HG03439 (cell line): ENCODE data around the gene ABL1.

Experiments
- ATAC-seq: cut with Tn5 transposase; IDR thresholded peaks from one replicate; pipeline ENCODE4 v1.9.1; 2021; ENCODE audit warnings: mild to moderate bottlenecking, moderate library complexity; ENCODE audit not compliant: unreplicated experiment

ABL1 gene

DNA sequence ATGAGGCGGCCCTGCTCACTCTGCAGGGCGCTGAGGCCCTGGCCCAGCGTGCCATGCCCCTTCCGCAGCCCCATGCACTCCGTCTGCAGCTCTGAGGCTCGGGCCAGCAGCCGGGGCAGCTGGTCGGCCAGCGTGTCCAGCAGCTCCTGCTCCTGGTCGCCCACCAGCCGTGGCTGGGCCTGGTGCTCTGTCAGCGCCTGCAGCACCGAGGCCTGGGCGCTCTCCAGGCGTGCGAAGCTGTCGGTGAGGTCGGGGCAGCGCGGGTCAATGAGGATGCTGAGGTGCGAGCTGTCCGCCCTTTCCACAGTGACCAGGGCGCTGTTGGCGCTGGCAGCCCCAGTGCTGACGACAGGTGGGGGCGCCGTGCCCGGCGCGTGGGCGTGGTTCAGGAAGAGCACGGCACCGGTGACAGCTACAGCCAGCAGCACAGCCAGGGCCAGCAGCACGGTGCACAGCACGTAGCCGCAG is 94.6 kb downstream of the ABL1 start:
- ATAC-seq: no peak

DNA sequence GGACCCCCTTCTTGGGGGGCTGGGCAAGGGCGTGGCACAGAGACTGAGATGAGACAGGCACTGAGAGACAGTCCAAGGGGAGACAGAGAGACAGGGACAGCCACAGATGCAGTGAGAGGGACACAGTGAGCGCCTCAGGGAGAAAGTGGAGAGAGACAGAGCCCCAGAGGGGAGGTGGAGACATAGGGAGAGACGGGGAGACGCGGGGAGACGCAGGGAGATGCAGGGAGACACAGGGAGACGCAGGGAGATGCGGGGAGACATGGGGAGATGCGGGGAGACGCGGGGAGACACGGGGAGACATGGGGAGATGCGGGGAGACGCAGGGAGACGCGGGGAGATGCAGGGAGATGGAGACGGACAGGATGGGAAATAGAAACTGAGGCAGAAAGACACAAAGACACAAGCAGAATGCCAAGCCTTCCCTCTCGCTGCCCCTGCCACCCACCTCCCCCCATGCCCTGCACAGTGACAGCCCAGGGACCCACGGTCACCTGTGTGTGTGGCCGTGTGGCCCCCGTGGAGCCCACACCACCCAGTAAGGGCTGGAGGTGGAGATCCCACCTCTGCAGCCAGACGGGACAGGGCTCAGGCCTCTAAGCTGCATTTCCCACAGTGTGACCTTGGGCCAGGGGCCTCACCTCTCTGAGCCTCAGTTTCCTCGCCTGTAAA is 95.2 kb downstream of the ABL1 start:
- no peak for ATAC-seq

DNA sequence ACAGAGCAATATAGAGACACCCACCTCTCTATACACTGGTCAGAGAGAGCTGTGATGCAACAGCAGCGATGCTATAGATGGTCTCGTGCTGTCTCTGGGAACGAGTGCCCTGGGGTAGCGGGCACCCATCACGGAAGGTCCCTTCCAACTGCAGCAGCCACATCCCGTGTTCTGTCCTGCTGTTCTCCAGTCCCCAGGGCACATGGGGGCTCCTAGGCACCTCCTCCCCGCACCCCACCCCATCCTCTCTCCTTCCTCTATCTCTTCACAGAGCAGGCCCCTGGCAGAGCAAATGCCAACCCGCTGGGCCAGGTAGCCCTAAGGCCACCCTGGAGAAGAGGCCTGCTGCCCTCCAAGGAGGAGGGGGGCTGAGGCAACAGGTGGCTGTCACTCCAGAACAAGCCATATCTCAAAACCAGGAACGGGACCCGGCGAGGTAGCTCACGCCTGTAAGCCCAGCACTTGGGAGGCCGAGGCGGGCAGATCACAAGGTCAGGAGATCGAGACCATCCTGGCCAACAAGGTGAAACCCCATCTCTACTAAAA is 95.8 kb downstream of the ABL1 start:
- ATAC-seq: no peak

DNA sequence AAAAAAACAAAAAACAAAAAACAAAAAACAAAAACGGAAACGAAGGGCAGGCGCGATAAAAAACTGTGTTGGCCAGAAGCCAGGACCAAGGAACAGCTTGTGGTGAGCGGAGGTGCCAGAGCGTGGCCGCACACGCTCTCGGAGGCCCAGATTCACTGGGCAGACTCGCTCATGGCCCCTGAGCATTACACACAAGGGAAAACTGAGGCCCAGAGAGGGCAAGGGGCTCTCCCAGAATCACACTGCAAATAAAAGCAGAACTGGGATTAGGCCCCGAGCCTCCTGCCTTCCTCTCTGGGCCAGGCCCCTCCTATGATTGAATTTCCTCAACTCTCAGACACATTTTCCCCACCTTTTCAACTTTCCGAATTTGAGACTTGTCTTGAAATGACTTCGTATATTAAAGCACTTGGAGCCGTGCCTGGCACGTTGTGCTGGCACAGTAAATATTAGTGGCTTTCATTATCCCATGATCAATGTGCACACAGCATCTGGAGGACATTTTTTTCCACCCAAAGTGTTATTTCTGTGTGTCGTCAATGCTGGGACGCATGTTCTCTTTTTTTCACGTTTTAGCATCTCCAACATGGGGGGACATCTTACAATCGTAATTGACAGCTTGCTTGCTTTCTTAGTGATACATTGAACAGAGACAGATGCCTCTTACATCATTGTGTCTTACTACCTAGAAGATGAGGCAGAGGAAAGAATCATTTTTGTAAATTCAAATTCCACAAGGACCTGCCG is 96.6 kb downstream of the ABL1 start:
- no peak for ATAC-seq

DNA sequence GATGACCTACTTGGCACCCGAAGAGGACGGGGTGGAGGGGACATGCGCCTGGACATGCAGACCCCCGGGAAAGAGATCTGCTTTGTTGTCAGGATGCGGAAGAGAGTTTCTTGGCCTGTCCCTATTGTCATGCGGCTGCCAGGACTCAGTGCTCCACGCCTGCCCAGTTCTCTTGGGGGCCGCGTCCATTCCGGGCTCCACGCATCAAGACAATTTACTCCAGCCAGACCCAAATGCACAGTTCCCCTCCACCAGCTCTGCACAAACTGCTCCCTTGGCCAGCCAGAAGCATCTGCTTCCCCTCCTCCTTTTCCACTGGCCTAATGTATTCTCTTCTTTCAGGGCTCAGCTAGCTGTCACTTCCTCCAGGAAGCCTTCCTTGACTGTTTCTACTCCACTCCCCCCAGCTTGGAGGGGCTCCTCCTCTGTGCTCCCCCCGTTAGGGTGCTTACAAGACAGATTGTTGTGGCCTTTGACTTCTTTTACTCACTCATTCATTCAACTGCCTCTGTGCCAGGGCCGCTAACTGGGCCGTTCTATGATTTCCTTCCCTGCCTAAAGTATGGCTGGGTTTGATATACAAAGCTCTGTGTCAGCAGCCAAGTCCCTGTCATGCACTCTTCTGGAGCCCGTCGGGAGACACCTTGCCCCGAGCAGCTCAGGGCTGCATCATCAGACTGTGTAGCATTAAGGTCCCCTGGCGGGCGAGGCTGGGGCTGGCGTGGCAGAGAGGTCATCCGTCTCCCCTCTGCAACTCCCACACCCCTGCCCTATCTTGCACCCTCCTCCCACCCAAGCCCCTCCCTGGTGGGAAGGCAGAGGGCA is 97.4 kb downstream of the ABL1 start:
- ATAC-seq: no peak

DNA sequence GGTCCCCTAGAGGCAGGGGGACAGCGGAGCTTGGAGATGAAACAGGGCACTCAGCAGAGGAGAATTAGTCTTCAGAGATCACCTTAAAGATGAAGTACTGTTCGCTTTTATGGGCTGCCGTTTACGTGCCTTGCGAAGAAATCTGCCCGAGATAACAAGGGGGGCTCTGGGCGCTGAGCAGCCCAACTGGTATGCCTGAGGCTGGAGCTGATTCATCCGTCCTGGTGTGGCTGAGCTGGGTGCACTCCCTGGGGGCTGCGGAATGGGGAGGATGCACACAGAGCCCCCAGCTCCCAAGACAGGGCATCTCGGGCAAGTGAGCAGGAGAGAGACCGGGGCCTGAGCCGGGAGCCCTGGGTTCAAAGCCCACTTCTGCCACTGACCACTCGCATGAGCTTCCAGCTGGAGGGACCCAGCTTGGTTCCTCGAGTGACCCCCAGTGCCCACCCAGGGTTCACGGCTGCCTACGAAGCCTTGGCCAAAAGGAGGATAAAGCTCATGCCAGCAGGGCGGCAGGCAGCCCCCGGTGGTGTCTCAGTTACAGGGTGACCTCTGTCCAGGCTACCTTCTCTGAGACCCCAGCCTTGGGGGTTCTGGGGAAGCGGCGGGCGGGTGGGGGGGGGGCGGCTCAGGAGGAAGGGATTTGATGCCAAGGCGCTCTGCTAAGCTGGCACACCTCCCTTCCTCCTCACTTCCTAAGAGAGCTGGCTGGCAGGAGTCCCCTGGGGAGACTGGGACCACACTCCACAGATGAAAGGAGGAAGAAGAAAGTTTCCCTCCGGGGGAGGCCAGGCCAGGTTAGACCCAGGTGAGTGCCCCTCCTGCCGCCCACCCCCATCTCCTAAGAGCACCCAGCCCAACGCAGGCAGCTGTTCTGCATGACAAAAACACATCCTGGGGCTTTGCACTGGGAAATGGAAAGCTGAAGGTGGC is 98.3 kb downstream of the ABL1 start:
- ATAC-seq: no peak

DNA sequence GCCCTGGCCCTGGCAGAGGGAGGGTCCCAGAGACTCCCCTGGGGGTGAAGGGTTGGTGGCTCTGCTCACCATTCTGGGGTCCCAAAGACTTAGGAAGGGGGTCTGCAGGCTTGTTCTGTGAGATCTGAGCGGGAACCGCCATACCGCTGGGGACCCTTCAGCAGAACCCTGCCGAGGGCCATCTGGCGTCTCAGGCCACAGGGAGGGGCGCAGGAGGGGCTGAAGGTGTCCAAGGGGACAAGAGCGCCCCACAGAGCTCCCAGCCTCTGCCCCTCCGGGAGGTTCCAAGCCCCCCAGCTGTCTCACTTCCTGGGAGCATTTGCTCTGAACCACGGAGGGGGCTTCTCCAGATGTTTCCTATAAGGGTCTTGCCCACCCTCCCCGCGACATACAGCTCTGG is 99.2 kb downstream of the ABL1 start:
- ATAC-seq: no peak

DNA sequence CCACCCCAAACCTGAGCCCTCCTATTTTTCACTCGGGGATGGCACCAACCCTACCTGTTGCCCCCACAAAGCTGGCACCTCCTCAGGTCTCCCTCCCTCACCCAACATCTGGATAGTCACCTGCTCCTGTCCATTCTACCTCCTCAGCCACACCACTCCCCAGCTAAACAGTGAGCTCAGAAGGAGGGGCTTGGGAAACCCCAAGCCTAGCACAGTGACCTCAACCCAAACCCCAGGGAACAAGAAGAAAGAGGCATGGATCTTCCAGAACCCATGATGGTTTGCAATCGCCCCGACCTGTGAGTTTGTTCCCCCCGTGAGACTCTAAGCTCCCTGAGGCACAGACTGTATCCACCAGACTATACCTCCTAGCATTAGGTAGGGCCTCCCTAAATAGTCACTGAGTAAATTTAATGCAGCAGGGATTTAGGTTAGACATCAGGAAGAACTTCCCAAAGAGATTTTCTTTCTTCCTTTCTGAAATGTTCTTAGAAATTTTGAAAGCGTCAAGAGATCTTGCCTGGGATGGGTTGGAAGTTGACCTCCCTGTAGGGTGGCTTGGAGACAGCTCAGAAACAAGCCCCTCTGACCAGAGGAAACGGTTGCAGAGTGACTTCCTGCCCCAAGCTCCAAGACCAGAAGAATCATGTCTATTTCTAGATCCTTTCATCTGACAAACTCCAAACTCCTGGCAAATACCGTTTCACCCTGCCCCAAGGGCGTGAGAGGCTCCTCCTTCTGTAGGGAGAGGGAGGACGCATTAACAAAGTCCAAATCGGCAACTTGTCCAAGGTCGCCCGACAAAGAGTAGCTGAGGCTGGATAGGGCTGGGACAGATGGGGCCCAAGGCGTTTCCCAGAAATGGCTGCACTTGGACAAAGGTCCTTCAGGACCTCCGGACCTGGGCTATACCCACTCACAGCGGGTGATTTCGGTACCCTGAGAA is 99.9 kb downstream of the ABL1 start:
- no peak for ATAC-seq

DNA sequence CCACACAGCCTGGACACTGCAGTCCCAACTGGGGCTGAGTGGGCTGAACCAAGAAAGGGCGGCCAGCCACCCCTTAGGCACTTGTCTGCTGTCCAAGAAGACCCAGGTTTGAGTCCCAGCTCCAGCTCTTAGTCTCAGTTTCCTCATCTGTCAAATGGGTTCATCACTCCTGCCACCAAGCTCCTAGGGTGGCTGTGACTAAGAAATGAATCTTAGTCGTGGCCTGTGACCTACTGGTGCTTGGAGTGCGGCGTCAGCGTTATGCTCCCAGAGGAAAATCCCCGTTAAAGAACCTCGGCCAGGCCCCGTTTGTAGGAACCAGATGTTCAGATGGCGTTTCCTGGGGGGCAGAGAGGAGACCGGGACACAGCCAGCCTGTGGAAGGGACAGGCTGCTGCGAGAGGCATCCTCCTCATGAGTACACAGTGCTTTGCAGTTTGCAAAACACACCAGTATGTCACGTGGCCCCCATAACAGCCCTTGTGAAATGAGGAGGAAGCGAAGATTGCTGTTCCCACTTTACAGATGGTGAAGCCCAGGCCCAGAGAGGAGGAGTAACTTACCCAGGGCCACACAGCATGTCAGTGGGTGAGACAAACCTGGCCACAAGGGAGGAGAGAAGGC is 100.7 kb downstream of the ABL1 start:
- no peak for ATAC-seq

DNA sequence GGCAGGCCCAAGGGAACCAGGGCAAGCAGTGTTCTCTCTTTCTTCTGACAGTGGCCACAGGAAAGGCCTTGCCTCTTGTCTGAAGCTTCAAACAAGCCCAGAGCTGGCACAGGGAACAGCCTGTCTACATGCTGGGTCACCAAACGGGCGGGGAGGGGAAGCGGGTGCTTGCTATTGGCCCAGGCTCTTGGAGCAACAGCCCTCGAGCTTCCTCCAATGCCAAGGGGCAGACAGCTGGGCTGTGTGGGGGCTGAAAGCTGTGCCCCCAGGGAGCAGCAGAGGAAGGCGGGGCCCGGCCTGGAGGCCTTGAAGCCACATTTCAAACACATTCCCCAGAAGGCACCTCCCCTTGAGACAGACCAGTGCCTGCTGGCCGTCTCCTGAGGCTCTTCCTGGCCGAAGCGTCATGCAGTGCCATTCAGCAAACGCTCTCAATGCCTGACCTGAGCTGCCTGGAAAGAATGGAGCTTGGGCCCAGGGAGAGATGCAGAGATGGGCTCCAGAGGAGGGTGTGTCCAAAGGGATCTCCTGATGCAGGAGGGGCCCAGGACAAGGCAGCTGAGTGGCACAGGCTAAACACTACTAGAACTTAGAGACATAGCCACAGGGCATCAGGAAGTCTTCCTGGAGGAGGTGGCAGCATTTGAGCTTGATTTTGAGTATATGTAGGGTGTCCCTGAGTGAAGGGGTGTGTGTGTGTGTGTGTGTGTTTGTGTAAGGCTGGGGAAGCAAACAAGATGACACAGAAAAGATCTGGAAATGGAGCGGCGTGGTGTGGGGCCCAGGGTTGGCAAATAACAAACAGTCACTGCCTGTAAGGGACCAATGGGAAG is 101.4 kb downstream of the ABL1 start:
- ATAC-seq: no peak
